ENCODE results near the gene PLXNA2. TPM values are rescaled to one million over a fixed set of nuclear protein-coding genes. Genes with fewer than 3 reads are reported as not detected.

The PLXNA2 gene
- total RNA-seq, 1 experiment from 2014 or later: 0.89 TPM

DNA sequence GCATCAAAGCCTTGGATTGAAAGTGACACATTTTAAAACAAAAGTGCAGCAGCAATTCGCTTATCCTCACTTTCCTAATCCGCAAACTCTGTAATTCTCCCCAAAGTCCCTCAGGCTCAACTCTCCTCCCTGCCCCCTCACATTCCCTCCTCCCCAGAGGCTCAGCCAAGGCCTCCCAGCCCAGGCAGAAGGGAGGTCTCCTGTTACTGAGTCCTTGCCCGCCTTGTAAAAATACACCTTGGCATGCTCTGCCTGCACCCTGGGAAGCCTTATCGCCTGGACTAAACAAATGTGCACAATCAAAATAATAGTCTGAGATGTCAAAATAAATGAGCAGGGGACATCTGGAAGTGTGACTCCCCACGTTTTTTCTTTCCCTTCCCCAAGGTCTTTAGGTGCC lies 109.7 kb downstream of the PLXNA2 start:
- ChIA-PET POLR2A (no interaction called here), CTCF (interaction anchor here (0.9 kb wide), 1 partner anchor 110 kb away, joined by 4 read pairs; no protein-coding TSS in a partner anchor), RAD21 (ENCODE audit: low non-redundant PET in 1 of 2, low total read pairs in 2 of 2, uncharacterized antibody in 2 of 2, unreplicated experiment in 2 of 2) (no interaction called here)
- no peaks in the 10 kb centered on the region for H3K9me2 ChIP-seq (ENCODE audit: insufficient read depth)
- H3K4me3 ChIP-seq (replicated peaks in 1 of 2; ENCODE audit: low read depth in 1 of 2, low read length in 2 of 2): no peak overlapping the region
- H3K27me3 ChIP-seq (ENCODE audit: insufficient read depth, low read length): no peaks in the 10 kb centered on the region
- no peaks in the 10 kb centered on the region for H3K79me2 ChIP-seq (ENCODE audit: insufficient read depth, low read length)
- peaks cover 3 to 11% of the 10 kb centered on the region in 2 experiments; a peak in 3 of 4 replicates for H3K4me1 ChIP-seq (ENCODE audit: control insufficient read depth in 1 of 2, insufficient read depth in 2 of 2, low read length in 2 of 2)
- H3K4me2 ChIP-seq (ENCODE audit: low read length): no peak overlapping the region
- no peak for DNase-seq (ENCODE audit: low read depth, low spot score)
- H2AFZ ChIP-seq (ENCODE audit: low read depth, low read length, poor library complexity, severe bottlenecking): no peak overlapping the region
- no peak overlapping the region for H3K27ac ChIP-seq (ENCODE audit: low read depth, low read length)
- intact Hi-C loops (cut with micrococcal nuclease): no loop called here
- no TSS peak for BruUV-seq (replicated peaks)
- TF ChIP-seq TCF7L2 (IDR thresholded peaks at IDR 0.05; ENCODE audit: borderline replicate concordance, extremely low read depth, insufficient read depth, insufficient read length) (no peak), POLR2AphosphoS5 (IDR thresholded peaks at IDR 0.05; ENCODE audit: low read depth, low read length) (no peak), SP1 (IDR thresholded peaks at IDR 0.05; ENCODE audit: low read depth) (no peak), SIN3A (IDR thresholded peaks at IDR 0.05; ENCODE audit: low read depth) (no peak), SRF (IDR thresholded peaks at IDR 0.05; ENCODE audit: low read depth) (no peak), JUND (IDR thresholded peaks at IDR 0.05) (no peak), FOSL1 (IDR thresholded peaks at IDR 0.05; ENCODE audit: low read depth) (no peak), ELF1 (IDR thresholded peaks at IDR 0.05; ENCODE audit: borderline replicate concordance, low read depth) (no peak), ZNF274 (IDR thresholded peaks at IDR 0.05; ENCODE audit: low read depth, low read length) (no peak), EZH2 (IDR thresholded peaks at IDR 0.05) (no peak), YY1 (IDR thresholded peaks at IDR 0.05; ENCODE audit: extremely low read depth, insufficient replicate concordance, low read depth, low read length) (no peak)
- TF ChIP-seq, protein P1, sequence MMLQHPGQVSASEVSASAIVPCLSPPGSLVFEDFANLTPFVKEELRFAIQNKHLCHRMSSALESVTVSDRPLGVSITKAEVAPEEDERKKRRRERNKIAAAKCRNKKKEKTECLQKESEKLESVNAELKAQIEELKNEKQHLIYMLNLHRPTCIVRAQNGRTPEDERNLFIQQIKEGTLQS (IDR thresholded peaks at IDR 0.05): no peak
- TF ChIP-seq, protein P2, sequence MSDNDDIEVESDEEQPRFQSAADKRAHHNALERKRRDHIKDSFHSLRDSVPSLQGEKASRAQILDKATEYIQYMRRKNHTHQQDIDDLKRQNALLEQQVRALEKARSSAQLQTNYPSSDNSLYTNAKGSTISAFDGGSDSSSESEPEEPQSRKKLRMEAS (IDR thresholded peaks at IDR 0.05): no peak
- no peak overlapping the region for H3K9ac ChIP-seq (ENCODE audit: low read length)
- H3K36me3 ChIP-seq (ENCODE audit: control insufficient read depth in 1 of 2, insufficient read depth in 2 of 2, low read length in 2 of 2): no peaks in the 10 kb centered on the region
- no peaks in the 10 kb centered on the region for H3K9me3 ChIP-seq (ENCODE audit: control insufficient read depth in 1 of 2, insufficient read depth in 1 of 2, low read depth in 1 of 2, low read length in 2 of 2)
- H4K20me1 ChIP-seq (ENCODE audit: insufficient read depth): no peaks in the 10 kb centered on the region
- ATAC-seq: no peak

Data from HCT116 (cell line).